GM18907 (cell line): ENCODE measurements around the gene NAGA.
"Not testable (repeated sequence)": the region's sequence is repeated elsewhere in the genome, so short reads cannot be mapped to it uniquely, and the experiment has no call there.

Experiments used
- ATAC-seq: cut with Tn5 transposase; IDR thresholded peaks from one replicate; pipeline ENCODE4 v1.9.1; 2021; ENCODE audit warnings: mild to moderate bottlenecking, moderate library complexity; ENCODE audit not compliant: unreplicated experiment

The NAGA gene

GRCh38 chr22:42076764-42077485, 6.3 kb upstream of the NAGA start:
- no peak for ATAC-seq

GRCh38 chr22:42074846-42075676, 4.4 kb upstream of the NAGA start:
- no peak for ATAC-seq

- ATAC-seq: no peak
These were observed 3.7 kb upstream of the NAGA start, which contains the start of gene PHETA2 for GRCh38 chr22:42074132-42074811. PHETA2 (plus strand) TSS chr22:42074248; CDS start chr22:42077294, 3,046 bp downstream.

- no peak for ATAC-seq
These were observed 3.0 kb upstream of the NAGA start for GRCh38 chr22:42073621-42074041.

DNA sequence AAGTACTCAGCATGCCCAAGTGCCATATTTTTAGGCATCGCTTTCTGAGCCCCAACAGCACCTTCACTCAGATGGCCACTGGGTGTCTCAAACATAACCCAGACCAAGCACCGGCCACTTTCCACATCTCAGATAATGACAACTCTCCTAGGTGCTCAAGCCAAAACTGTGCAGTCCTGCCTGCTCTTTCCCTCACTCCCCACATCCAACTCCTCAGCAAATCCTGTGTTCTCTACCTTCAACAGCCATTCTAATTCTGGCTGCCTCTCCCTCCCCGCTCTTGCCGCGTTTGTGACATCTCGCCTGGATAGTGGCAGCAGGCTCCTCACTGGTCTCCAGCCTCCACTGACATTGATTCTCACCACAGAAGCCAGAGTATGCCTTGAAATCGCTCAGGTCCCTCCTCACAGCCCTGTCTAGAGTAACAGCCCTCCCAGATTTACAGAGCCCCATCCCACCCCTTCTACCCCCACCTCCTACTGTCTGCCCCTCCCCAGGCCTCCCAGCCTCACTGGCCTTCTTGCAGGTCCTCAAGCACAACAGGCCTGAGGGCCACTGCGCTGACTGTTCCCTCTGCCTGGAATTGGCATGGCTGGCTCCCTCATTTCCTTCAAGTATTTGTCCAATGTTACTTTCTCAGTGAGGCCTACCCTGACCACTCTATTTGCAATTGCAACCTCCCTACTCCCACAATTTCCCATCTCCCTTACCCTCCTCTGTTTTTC, 2.2 kb upstream of the NAGA start:
- ATAC-seq: no peak

DNA sequence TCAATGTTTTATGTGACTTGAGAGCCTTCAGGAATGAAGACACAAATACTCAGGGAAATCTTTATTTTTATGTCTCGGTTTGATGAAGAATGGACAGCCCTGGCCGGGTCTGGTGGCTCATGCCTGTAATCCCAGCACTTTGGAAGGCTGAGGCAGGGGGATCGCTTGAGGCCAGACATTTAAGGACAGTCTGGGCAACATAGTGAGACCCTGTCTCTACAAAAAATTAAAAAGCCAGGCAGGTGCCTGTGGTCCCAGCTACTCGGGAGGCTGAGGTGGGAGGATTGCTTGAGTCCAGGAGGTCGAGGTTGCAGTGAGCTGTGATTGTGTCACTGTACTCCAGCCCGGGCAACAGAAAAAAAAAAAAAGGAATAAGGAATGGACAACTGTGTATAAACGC, 896 bp upstream of the NAGA start:
- not testable (repeated sequence) for ATAC-seq

DNA sequence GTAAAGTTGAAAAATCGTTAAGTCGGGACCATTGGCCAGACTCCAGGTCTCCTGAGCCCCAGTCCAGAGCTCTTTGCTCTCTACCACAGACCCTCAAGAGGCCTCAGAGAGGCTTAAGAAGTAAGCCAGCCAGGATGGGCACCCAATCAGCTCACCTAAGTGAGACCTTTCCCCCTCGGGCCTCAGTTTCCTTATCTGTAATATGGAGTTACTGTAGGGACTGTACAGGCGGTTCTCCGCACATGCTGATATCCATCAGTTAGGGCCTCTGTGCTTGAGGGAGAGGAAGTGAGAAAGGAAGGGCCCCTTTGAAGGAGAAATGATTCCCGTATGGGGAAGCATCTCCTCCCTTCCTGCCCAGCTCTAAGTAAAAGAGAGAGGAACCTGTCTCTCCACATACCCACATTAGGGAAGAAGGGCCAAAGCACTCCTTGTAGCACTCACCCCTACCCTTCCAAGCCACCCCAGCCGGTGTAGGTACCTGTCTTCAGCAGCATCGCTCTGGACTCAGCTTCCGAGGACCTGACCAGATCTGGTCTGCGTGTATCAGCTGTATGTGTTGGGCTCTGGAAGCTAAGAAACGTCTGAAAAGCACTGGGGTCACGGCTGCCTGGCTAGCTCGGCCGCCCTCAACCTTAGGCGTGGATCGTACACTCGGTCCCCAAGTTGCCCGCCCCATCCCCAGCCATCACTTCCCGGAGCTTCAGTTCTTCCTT, 653 bp downstream of the NAGA start:
- peak; percentile 13 for ATAC-seq

GRCh38 chr22:42068291-42068690, 2.3 kb downstream of the NAGA start:
- ATAC-seq: no peak

GRCh38 chr22:42067671-42068251, 2.9 kb downstream of the NAGA start:
- no peak for ATAC-seq

DNA sequence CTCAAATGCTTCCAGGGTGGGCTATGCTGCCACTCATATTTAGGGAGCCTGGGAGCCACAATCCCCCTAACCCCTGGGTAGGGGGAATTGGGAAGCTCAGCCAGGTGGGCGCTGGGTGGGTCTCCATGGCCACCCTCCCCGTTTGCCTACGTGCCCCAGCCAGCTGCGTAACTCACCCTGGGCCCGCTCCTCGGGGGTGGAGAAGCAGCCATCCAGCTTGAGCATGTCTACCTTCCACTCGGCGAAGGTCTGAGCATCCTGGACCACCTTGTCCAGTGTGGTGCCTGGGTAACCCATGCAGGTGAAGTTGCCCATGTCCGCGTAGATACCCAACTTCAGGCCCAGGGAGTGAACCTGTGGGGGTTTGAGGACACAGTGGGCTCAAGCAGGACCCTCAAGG, 3.7 kb downstream of the NAGA start:
- no peak for ATAC-seq

GRCh38 chr22:42066126-42066761, 4.4 kb downstream of the NAGA start:
- no peak for ATAC-seq

GRCh38 chr22:42065438-42066125, 5.0 kb downstream of the NAGA start:
- ATAC-seq: no peak

- no peak for ATAC-seq
These were observed 6.0 kb downstream of the NAGA start for GRCh38 chr22:42064629-42065028.

- ATAC-seq: no peak
These were observed 8.0 kb downstream of the NAGA start for GRCh38 chr22:42062506-42063170.

GRCh38 chr22:42061041-42061440, 9.6 kb downstream of the NAGA start:
- no peak for ATAC-seq

DNA sequence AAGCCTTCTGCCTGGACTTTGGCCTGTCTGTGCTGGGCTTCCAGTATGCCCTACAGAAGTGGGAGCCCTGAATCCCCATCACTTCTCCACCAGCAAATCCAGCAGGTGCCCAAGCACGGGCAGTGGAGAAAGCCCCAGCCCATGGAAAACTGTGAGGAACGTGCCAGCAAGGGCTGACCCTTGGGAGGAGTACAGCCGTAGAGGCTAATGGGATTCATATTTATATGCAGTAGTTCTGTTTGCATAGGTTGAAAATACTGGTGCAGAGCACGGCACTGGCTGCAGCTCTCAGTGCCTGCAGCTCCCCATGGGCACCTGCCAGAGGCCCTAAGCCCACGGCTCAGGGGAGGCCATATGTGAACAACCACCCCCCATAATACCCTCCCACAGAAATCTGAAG, 10.1 kb downstream of the NAGA start:
- ATAC-seq: no peak

GRCh38 chr22:42056757-42057511, 13.7 kb downstream of the NAGA start:
- no peak for ATAC-seq

DNA sequence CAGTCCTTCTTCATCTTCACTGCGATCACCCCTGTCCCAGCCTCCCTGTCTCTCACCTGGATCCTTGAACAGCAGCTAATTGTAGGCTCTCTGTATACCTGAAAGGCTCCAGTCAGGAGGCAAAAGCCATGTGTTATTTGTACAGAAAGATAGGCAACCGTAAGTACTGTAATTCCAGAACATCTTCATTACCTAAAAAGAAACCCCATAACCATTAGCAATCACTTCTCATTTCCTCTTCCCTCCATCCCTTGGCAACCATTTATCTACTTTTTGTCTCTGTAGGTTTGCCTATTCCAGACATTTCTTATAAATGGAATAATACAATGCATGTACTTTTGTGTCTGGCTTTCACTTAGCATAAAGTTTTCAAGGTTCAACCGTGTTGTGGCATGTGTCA, 17.8 kb downstream of the NAGA start:
- ATAC-seq: no peak
